MM.1S (cell line): ENCODE results near the gene NACAD.

Source experiments
- DNase-seq: peaks from one replicate; pipeline ENCODE4 v3.0.0-alpha.2; 2015
- H2AFZ ChIP-seq: fragments of 300-600 bp; sonication (generic); 2 replicates; pipeline ENCODE4 v1.6.0; 2016; ENCODE audit warnings: antibody characterized with exemption, low read length
- H3F3A ChIP-seq: fragments of 300-600 bp; sonication (generic); 2 replicates; pipeline ENCODE4 v1.6.1; 2016; ENCODE audit warnings: mild to moderate bottlenecking, antibody characterized with exemption, low read length, moderate library complexity, mixed read lengths; ENCODE audit not compliant: insufficient read depth
- H3K27ac ChIP-seq: fragments of 300-600 bp; sonication (generic); 2 replicates; pipeline ENCODE4 v1.5.1; 2016; ENCODE audit warnings: mild to moderate bottlenecking, low read length
- H3K27me3 ChIP-seq: fragments of 300-600 bp; sonication (generic); replicated peaks from 2 replicates; pipeline ENCODE4 v1.6.0; 2016; ENCODE audit warnings: low read length; ENCODE audit not compliant: insufficient read depth
- H3K36me3 ChIP-seq: fragments of 300-600 bp; sonication (generic); replicated peaks from 2 replicates; pipeline ENCODE4 v1.6.1; 2016; ENCODE audit warnings: mild to moderate bottlenecking, low read length, mixed read lengths; ENCODE audit not compliant: insufficient read depth
- H3K4me1 ChIP-seq: fragments of 300-600 bp; sonication (generic); 2 replicates; pipeline ENCODE4 v1.6.1; 2016; ENCODE audit warnings: low read length, mixed read lengths
- H3K4me2 ChIP-seq: fragments of 300-600 bp; sonication (generic); 2 replicates; pipeline ENCODE4 v1.6.0; 2016; ENCODE audit warnings: low read depth, low read length
- H3K4me3 ChIP-seq: fragments of 300-600 bp; sonication (generic); 2 replicates; pipeline ENCODE4 v1.5.1; 2016; ENCODE audit warnings: low read length, mixed read lengths
- H3K79me2 ChIP-seq: fragments of 300-600 bp; sonication (generic); 2 replicates; pipeline ENCODE4 v1.6.1; 2016; ENCODE audit warnings: mixed run types, low read length, mixed read lengths
- H3K9ac ChIP-seq: fragments of 300-600 bp; sonication (generic); 2 replicates; pipeline ENCODE4 v1.6.1; 2016; ENCODE audit warnings: low read length, mixed read lengths
- H3K9me2 ChIP-seq: fragments of 300-600 bp; sonication (generic); replicated peaks from 2 replicates; pipeline ENCODE4 v1.6.1; 2016; ENCODE audit warnings: mild to moderate bottlenecking, low read length, mixed read lengths; ENCODE audit not compliant: insufficient read depth
- H3K9me3 ChIP-seq: fragments of 300-600 bp; sonication (generic); replicated peaks from 2 replicates; pipeline ENCODE4 v1.6.1; 2016; ENCODE audit warnings: mild to moderate bottlenecking, low read length, mixed read lengths; ENCODE audit not compliant: insufficient read depth
- H4K20me1 ChIP-seq: fragments of 300-600 bp; sonication (generic); 2 replicates; pipeline ENCODE4 v1.6.1; 2016; ENCODE audit warnings: mild to moderate bottlenecking, low read length, moderate library complexity, mixed read lengths; ENCODE audit not compliant: insufficient read depth
- EZH2 ChIP-seq: fragments of 300-600 bp; sonication (generic); optimal IDR thresholded peaks from 2 replicates; pipeline ENCODE3; 2017; ENCODE audit warnings: low read depth, mild to moderate bottlenecking, antibody characterized with exemption, low read length, mixed read lengths
- EZH2phosphoT487 ChIP-seq: fragments of 300-600 bp; sonication (generic); IDR thresholded peaks from 2 replicates; pipeline ENCODE4 v1.6.1; 2018; ENCODE audit warnings: antibody characterized with exemption, low read length
- TF ChIP-seq, protein P1 (sequence below): fragments of 300-600 bp; sonication (generic); IDR thresholded peaks from 2 replicates; pipeline ENCODE4 v1.5.1; 2016; ENCODE audit warnings: antibody characterized with exemption, low read length, mixed read lengths

NACAD gene

DNA sequence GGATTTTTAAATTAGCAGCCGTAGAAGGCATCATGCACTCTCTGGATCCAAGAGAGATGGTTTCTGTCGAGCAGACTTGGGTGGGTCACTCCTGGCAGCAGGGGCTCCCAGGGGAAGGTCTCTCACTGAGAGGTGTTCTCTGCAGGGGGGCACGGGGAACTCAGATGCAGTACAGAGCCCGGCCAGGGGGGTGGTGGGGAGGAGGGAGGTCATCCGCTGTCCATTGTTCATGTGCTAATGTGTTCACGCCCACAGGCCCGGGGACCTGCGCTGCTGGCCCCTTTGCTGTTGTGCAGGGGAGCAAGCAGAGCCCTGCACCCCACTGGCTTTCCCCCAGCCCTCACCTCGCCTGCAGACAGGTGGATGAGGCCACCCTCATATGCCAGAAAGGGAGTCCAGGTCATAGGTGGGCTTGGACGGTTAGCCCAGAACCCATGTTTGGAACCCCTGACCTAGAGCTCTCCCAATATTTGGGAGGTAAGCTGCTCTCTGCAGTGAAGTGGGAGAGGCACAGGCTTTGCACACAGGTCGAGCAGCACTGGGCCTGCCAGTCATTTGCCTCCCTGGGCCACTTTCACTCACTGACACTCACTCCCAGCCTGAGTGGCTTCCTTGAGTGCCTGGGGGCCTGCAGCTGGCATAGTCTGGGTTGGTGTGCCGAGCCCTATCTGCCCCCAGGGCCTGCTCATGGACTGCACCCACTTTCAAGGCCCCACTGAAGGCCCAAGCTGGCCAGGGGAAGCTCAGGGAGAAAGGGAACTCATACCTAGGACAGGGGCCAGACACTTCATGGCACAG is 35.3 kb upstream of the NACAD start:
- H3K4me1 ChIP-seq = peaks cover 7% of the 10 kb centered on the region
- no peaks in the 10 kb centered on the region for H3K9me3 ChIP-seq
- no peaks in the 10 kb centered on the region for H3K27me3 ChIP-seq
- no peaks in the 10 kb centered on the region for H4K20me1 ChIP-seq
- H3K4me2 ChIP-seq = no peak overlapping the region
- H3K27ac ChIP-seq = no peak overlapping the region
- no peaks in the 10 kb centered on the region for H3K9me2 ChIP-seq
- TF ChIP-seq EZH2phosphoT487 (no peak), EZH2 (no peak)
- TF ChIP-seq, protein P1, sequence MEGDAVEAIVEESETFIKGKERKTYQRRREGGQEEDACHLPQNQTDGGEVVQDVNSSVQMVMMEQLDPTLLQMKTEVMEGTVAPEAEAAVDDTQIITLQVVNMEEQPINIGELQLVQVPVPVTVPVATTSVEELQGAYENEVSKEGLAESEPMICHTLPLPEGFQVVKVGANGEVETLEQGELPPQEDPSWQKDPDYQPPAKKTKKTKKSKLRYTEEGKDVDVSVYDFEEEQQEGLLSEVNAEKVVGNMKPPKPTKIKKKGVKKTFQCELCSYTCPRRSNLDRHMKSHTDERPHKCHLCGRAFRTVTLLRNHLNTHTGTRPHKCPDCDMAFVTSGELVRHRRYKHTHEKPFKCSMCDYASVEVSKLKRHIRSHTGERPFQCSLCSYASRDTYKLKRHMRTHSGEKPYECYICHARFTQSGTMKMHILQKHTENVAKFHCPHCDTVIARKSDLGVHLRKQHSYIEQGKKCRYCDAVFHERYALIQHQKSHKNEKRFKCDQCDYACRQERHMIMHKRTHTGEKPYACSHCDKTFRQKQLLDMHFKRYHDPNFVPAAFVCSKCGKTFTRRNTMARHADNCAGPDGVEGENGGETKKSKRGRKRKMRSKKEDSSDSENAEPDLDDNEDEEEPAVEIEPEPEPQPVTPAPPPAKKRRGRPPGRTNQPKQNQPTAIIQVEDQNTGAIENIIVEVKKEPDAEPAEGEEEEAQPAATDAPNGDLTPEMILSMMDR = no peak
- no peaks in the 10 kb centered on the region for H3F3A ChIP-seq
- no peak overlapping the region for H2AFZ ChIP-seq
- DNase-seq = no peak
- no peaks in the 10 kb centered on the region for H3K79me2 ChIP-seq
- no peaks in the 10 kb centered on the region for H3K36me3 ChIP-seq
- no peak overlapping the region for H3K9ac ChIP-seq
- no peak overlapping the region for H3K4me3 ChIP-seq

DNA sequence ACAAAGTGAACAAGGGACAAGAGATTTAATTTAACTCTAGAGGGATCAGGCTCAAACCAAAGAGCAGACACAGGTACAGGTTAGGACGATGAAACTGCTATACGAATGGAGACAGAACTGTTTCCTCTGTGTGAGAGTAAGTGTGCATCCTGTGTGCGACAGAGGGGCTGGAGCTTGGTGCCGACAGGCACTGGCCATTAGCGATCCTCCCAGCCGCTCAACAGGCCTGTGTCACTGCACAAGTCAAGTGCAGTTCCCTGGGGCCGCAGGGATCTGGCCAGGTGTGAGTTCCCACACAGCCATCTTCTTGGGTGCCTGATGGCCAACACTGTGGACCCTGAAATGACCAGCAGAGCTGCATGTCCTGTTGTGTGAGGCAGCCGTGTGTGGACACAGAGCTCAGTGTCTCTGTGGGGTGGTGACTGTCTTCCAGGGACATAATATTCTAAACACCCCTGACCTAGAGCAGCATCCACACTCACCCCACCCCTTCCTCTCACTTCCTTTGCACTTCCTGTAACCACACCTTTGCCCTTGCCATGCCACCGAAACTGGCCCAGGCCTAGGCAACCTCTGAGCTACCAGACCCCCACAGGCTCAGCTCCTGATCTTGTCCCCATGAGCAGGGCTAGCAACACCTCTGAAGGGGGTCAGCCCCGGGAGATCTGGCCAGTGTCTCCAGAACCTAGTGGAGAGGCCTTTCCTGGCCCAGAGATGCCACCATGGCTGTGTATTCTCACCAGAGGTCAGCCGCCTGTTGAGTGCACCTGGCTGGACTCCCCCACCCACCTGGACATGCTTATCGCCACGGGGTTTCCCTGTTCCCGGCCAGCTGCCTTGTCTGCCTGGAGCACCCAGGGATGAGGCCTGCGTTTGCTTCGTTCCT is 34.4 kb upstream of the NACAD start:
- Histone ChIP-seq H4K20me1 (no peaks in the 10 kb centered on the region), H3K27ac (no peak overlapping the region), H3K9me3 (no peaks in the 10 kb centered on the region), H3K4me1 (peaks cover 7% of the 10 kb centered on the region), H3K9me2 (no peaks in the 10 kb centered on the region), H3K27me3 (no peaks in the 10 kb centered on the region), H2AFZ (peak overlapping the region; percentile 40), H3K4me2 (no peak overlapping the region), H3K4me3 (no peak overlapping the region), H3K79me2 (no peaks in the 10 kb centered on the region), H3F3A (no peaks in the 10 kb centered on the region), H3K9ac (no peak overlapping the region), H3K36me3 (no peaks in the 10 kb centered on the region)
- TF ChIP-seq, protein P1 = no peak
- no peak for TF ChIP-seq EZH2
- no peak for TF ChIP-seq EZH2phosphoT487
- no peak for DNase-seq

DNA sequence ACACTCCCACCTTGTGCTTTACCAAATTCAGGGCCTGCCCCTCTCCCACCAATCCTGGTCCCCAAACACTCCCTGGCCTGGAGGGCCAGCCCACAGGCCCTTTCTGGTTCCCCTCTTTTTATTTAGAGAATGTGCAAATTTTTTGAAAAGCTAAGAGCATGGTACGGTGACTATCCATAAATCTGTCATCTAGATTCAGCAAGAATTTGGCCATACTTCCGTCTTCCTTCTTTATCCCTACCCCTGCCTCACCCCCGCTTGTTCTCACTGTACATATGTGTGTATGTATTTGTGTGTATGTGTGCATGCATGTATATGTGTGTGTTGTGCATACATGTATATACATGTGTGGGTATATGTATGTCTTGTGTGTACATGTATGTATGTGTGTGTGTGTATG is 30.8 kb upstream of the NACAD start:
- Histone ChIP-seq H3K4me3 (no peak overlapping the region), H3K4me1 (peaks cover 7% of the 10 kb centered on the region), H3K4me2 (no peak overlapping the region), H4K20me1 (no peaks in the 10 kb centered on the region), H3K9me3 (no peaks in the 10 kb centered on the region), H3K79me2 (no peaks in the 10 kb centered on the region), H3K27ac (no peak overlapping the region), H3K27me3 (no peaks in the 10 kb centered on the region), H3K36me3 (no peaks in the 10 kb centered on the region), H2AFZ (no peak overlapping the region), H3F3A (no peaks in the 10 kb centered on the region), H3K9ac (no peak overlapping the region), H3K9me2 (no peaks in the 10 kb centered on the region)
- no peak for DNase-seq
- no peak for TF ChIP-seq EZH2phosphoT487
- TF ChIP-seq, protein P1 = no peak
- TF ChIP-seq EZH2 = no peak
